ENCODE data around the gene ENPP3.

The ENPP3 gene

DNA sequence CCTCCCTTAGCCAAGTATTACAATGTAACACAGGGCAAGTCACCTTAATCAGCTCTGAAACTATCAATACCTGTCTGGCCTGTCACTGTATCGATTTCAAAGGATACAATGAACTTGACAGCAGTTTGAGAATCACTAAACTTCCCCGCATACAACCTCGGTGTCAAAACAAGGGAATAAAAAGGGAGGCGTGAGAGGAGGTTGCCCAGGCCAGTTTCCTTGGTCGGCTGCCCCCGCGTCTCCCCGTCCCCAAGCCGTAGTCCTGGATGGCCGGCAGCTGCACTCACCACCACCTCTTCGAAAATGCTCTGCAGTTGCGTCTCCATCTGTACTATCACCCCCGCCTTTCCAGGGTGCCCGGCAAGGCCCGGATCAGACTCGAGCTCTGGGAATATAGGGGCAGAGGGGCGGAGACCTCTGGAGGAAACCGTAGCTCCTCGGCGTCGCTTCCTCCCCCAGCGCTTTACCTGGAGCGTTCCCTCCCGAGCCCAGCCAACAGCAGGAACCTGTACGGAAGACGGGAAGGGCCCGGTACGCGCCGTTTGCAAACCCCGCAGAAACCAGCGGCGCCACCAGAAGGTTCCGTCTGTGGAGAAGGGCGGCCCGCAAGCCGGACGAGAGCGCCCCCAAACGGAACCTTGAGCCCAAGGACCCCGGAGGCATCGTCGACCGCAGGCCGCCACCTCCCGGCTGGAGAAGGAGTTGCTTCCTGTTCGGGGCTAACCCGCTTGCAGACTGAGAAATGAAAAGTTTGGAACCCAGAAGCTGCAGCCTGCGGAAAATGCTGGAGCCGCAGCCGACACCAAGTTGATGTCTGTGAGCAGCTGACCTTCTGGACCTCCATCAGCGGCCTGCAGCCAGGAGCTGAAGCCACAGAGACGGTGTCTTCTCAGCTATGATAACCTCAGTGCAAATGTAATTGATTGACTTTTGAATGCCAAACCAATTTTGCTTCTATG lies 9.1 kb upstream of the ENPP3 start, which contains the start of gene MED23 (continued):
- TF ChIP-seq PBX3 (CRISPR knock-in tag; IDR thresholded peaks at IDR 0.05) (peak; percentile 51; the same call in 1 of the 2 replicates), ZNF155 (tag by site-specific recombination; IDR thresholded peaks at IDR 0.05) (no peak), ZNF585B (tag by site-specific recombination; IDR thresholded peaks at IDR 0.05) (no peak), BCL11B (tag by site-specific recombination; IDR thresholded peaks at IDR 0.05; ENCODE audit: low read depth) (peak; percentile 70), ZNF426 (tag by site-specific recombination; IDR thresholded peaks at IDR 0.05) (no peak), ZBTB21 (tag by site-specific recombination; IDR thresholded peaks at IDR 0.05) (peak; percentile 84), TCF7L2 (IDR thresholded peaks at IDR 0.05; ENCODE audit: borderline replicate concordance, low read depth, low read length) (no peak), ZNF121 (tag by site-specific recombination; IDR thresholded peaks at IDR 0.05) (peak; percentile 72; the same call in 1 of the 2 replicates), EGR2 (tag by site-specific recombination; IDR thresholded peaks at IDR 0.05; ENCODE audit: low read depth) (peak; percentile 46; the same call in 1 of the 2 replicates), ZNF223 (tag by site-specific recombination; IDR thresholded peaks at IDR 0.05) (no peak), ZNF23 (tag by site-specific recombination; IDR thresholded peaks at IDR 0.05; ENCODE audit: borderline replicate concordance) (no peak), TRIM28 (IDR thresholded peaks at IDR 0.05; ENCODE audit: borderline replicate concordance, low read length) (peak; percentile 96), ZNF555 (tag by site-specific recombination; conservative IDR thresholded peaks at IDR 0.05) (no peak), ZNF677 (tag by site-specific recombination; IDR thresholded peaks at IDR 0.05) (0 out of 2 replicates have a peak, but pooled peaks have one; percentile 16), ZNF561 (tag by site-specific recombination; IDR thresholded peaks at IDR 0.05; ENCODE audit: borderline replicate concordance) (peak; percentile 99), INSM2 (tag by site-specific recombination; IDR thresholded peaks at IDR 0.05) (peak; percentile 91), ZNF747 (tag by site-specific recombination; IDR thresholded peaks at IDR 0.05) (no peak), MYNN (tag by site-specific recombination; IDR thresholded peaks at IDR 0.05; ENCODE audit: borderline replicate concordance) (peak; percentile 83), ZNF132 (tag by site-specific recombination; IDR thresholded peaks at IDR 0.05; ENCODE audit: borderline replicate concordance) (no peak), KLF9 (tag by site-specific recombination; IDR thresholded peaks at IDR 0.05; ENCODE audit: low read depth) (peak; percentile 61), ZFP37 (tag by site-specific recombination; IDR thresholded peaks at IDR 0.05) (peak; percentile 100), ZNF292 (tag by site-specific recombination; IDR thresholded peaks at IDR 0.05; ENCODE audit: borderline replicate concordance, low read depth) (no peak), ELK4 (IDR thresholded peaks at IDR 0.05; ENCODE audit: borderline replicate concordance, low read depth, low read length) (no peak), ZNF560 (tag by site-specific recombination; IDR thresholded peaks at IDR 0.05; ENCODE audit: borderline replicate concordance) (no peak), ZNF354C (tag by site-specific recombination; IDR thresholded peaks at IDR 0.05; ENCODE audit: borderline replicate concordance, low read depth) (no peak), ZSCAN18 (tag by site-specific recombination; IDR thresholded peaks at IDR 0.05) (peak; percentile 96), MEIS1 (CRISPR knock-in tag; IDR thresholded peaks at IDR 0.05; ENCODE audit: borderline replicate concordance) (no peak), ZNF624 (tag by site-specific recombination; IDR thresholded peaks at IDR 0.05) (no peak), ZNF48 (tag by site-specific recombination; IDR thresholded peaks at IDR 0.05) (no peak), GLIS1 (tag by site-specific recombination; IDR thresholded peaks at IDR 0.05) (peak; percentile 40; the same call in 1 of the 2 replicates), ZNF248 (tag by site-specific recombination; IDR thresholded peaks at IDR 0.05) (no peak)
- TF ChIP-seq, protein P1, sequence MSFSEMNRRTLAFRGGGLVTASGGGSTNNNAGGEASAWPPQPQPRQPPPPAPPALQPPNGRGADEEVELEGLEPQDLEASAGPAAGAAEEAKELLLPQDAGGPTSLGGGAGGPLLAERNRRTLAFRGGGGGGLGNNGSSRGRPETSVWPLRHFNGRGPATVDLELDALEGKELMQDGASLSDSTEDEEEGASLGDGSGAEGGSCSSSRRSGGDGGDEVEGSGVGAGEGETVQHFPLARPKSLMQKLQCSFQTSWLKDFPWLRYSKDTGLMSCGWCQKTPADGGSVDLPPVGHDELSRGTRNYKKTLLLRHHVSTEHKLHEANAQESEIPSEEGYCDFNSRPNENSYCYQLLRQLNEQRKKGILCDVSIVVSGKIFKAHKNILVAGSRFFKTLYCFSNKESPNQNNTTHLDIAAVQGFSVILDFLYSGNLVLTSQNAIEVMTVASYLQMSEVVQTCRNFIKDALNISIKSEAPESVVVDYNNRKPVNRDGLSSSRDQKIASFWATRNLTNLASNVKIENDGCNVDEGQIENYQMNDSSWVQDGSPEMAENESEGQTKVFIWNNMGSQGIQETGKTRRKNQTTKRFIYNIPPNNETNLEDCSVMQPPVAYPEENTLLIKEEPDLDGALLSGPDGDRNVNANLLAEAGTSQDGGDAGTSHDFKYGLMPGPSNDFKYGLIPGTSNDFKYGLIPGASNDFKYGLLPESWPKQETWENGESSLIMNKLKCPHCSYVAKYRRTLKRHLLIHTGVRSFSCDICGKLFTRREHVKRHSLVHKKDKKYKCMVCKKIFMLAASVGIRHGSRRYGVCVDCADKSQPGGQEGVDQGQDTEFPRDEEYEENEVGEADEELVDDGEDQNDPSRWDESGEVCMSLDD (tag by site-specific recombination; IDR thresholded peaks at IDR 0.05) = peak; percentile 99
